ENCODE results near the gene BICDL1. TPM values are rescaled to one million over a fixed set of nuclear protein-coding genes. Genes with fewer than 3 reads are reported as not detected.

BICDL1 gene
- total RNA-seq, 1 donor from 2014 or later: 0.30 TPM

GRCh38 chr12:120072472-120073249, 83.6 kb downstream of the BICDL1 start:
- intact Hi-C loops (cut with DNase I): no loop called here
- no peak for DNase-seq (ENCODE audit: low spot score)

GRCh38 chr12:120075034-120075616, 86.1 kb downstream of the BICDL1 start:
- intact Hi-C loops (cut with DNase I): no loop called here
- no peak for DNase-seq (ENCODE audit: low spot score)

- DNase-seq (ENCODE audit: low spot score): no peak
- intact Hi-C loops (cut with DNase I): no loop called here
Observed at GRCh38 chr12:120076651-120077050, 87.6 kb downstream of the BICDL1 start.

GRCh38 chr12:120077260-120077659, 88.2 kb downstream of the BICDL1 start:
- DNase-seq (ENCODE audit: low spot score): no peak

GRCh38 chr12:120078868-120079267, 89.8 kb downstream of the BICDL1 start:
- intact Hi-C loops (cut with DNase I): no loop called here
- DNase-seq (ENCODE audit: low spot score): no peak

More at GRCh38 chr12:120077260-120077659, 88.2 kb downstream of the BICDL1 start:
- intact Hi-C loops (cut with DNase I): no loop called here

GRCh38 chr12:120079411-120080400, 90.7 kb downstream of the BICDL1 start:
- no peak for DNase-seq (ENCODE audit: low spot score)

GRCh38 chr12:120081641-120082040, 92.6 kb downstream of the BICDL1 start:
- intact Hi-C loops (cut with DNase I): no loop called here
- no peak for DNase-seq (ENCODE audit: low spot score)

More at GRCh38 chr12:120079411-120080400, 90.7 kb downstream of the BICDL1 start:
- intact Hi-C loops (cut with DNase I): no loop called here

GRCh38 chr12:120085920-120086645, 97.0 kb downstream of the BICDL1 start:
- no peak for DNase-seq (ENCODE audit: low spot score)
- intact Hi-C loops (cut with DNase I): loop anchor here (5.0 kb wide), 1 partner anchor 284 kb away; no protein-coding TSS in a partner anchor

- DNase-seq (ENCODE audit: low spot score): peak; percentile 99
- intact Hi-C loops (cut with DNase I): loop anchor here (5.0 kb wide), 1 partner anchor 285 kb away; no protein-coding TSS in a partner anchor
Observed at GRCh38 chr12:120086801-120087621, 98.0 kb downstream of the BICDL1 start.

GRCh38 chr12:120089105-120089504, 100.1 kb downstream of the BICDL1 start:
- DNase-seq (ENCODE audit: low spot score): no peak
- intact Hi-C loops (cut with DNase I): loop anchor here (5.0 kb wide), 1 partner anchor 287 kb away; no protein-coding TSS in a partner anchor

GRCh38 chr12:120089796-120090195, 100.8 kb downstream of the BICDL1 start:
- intact Hi-C loops (cut with DNase I): loop anchor here (5.0 kb wide), 1 partner anchor 287 kb away; no protein-coding TSS in a partner anchor
- no peak for DNase-seq (ENCODE audit: low spot score)

- intact Hi-C loops (cut with DNase I): no loop called here
Observed at GRCh38 chr12:120090206-120090605, 101.2 kb downstream of the BICDL1 start.

GRCh38 chr12:120090626-120091295, 101.7 kb downstream of the BICDL1 start:
- intact Hi-C loops (cut with DNase I): no loop called here
- DNase-seq (ENCODE audit: low spot score): no peak

More at GRCh38 chr12:120090206-120090605, 101.2 kb downstream of the BICDL1 start:
- DNase-seq (ENCODE audit: low spot score): no peak

GRCh38 chr12:120091371-120092090, 102.5 kb downstream of the BICDL1 start:
- DNase-seq (ENCODE audit: low spot score): no peak

GRCh38 chr12:120092551-120093335, 103.7 kb downstream of the BICDL1 start:
- intact Hi-C loops (cut with DNase I): no loop called here
- DNase-seq (ENCODE audit: low spot score): no peak

More at GRCh38 chr12:120091371-120092090, 102.5 kb downstream of the BICDL1 start:
- intact Hi-C loops (cut with DNase I): no loop called here

GRCh38 chr12:120093336-120093591, 104.2 kb downstream of the BICDL1 start:
- intact Hi-C loops (cut with DNase I): no loop called here
- no peak for DNase-seq (ENCODE audit: low spot score)

Data from cardiac septum (tissue), 1 donor.